B cell (primary cell): ENCODE data around the gene IMPDH2. TPM values are rescaled to one million over a fixed set of nuclear protein-coding genes. Genes with fewer than 3 reads are reported as not detected.

Experiments used
- ATAC-seq: fragments of 200-7000 bp; cut with Tn5 transposase; one replicate; pipeline ENCODE4 v1.10.0; 2021; ENCODE audit warnings: low read depth, mild to moderate bottlenecking, moderate number of reproducible peaks, moderate library complexity
- CTCF ChIA-PET: fragments of 350-600 bp; sonication (Branson Sonifier 250); formaldehyde crosslinking; loops from one replicate; lab custom pipeline; 2021; ENCODE audit warnings: antibody characterized with exemption, inconsistent platforms; lab: Charles Lee
- POLR2A ChIA-PET: fragments of 350-600 bp; sonication (Branson Sonifier 250); formaldehyde crosslinking; loops from one replicate; lab custom pipeline; 2021; ENCODE audit warnings: antibody characterized with exemption; lab: Charles Lee
- DNase-seq: peaks from one replicate; pipeline ENCODE4 v3.0.0; 2013
- H2AFZ ChIP-seq: 2 replicates; pipeline ENCODE4 v1.6.1; 2012; ENCODE audit warnings: mild to moderate bottlenecking, low read depth, low read length; ENCODE audit not compliant: insufficient read depth, poor library complexity, severe bottlenecking
- H3K27ac ChIP-seq, 2 donors: 1 replicate in 1 of 2; 2 replicates in 1 of 2; pipeline ENCODE4 v1.5.1; 2012 to 2013; ENCODE audit warnings: low read length in 2 of 2, mild to moderate bottlenecking in 2 of 2, moderate library complexity in 1 of 2
- H3K27me3 ChIP-seq, 4 experiments: fragments of 200-600 bp in 1 of 4; sonication (generic) in 1 of 4; replicated peaks in 1 of 4; 1 replicate in 2 of 4; 2 replicates in 2 of 4; pipeline versions ENCODE4 v1.6.1 to v1.7.0; 2013 to 2016; ENCODE audit warnings: low read length in 3 of 4, mild to moderate bottlenecking in 2 of 4, mixed read lengths in 1 of 4, moderate library complexity in 1 of 4; ENCODE audit not compliant: insufficient read depth in 4 of 4, control insufficient read depth in 3 of 4; ENCODE audit errors: control extremely low read depth in 1 of 4
- H3K36me3 ChIP-seq, 2 experiments: replicated peaks in 1 of 2; 1 replicate in 1 of 2; 2 replicates in 1 of 2; pipeline versions ENCODE4 v1.6.1 to v1.7.1; 2013; ENCODE audit warnings: low read length in 1 of 2; ENCODE audit not compliant: insufficient read depth in 2 of 2, control insufficient read depth in 1 of 2; ENCODE audit errors: control extremely low read depth in 1 of 2, extremely low read depth in 1 of 2
- H3K4me1 ChIP-seq, 2 donors: fragments of 200-600 bp in 1 of 2; sonication (generic) in 1 of 2; 1 replicate in 1 of 2; 2 replicates in 1 of 2; pipeline versions ENCODE4 v1.5.1 to v1.6.1; 2013 to 2017; ENCODE audit warnings: low read length in 2 of 2; ENCODE audit not compliant: control insufficient read depth in 2 of 2, insufficient read depth in 2 of 2
- H3K4me2 ChIP-seq: replicated peaks from 2 replicates; pipeline ENCODE3; 2012; ENCODE audit warnings: mild to moderate bottlenecking, low read depth, low read length; ENCODE audit not compliant: poor library complexity, severe bottlenecking
- H3K4me3 ChIP-seq, 5 experiments: fragments of 200-600 bp in 1 of 5; sonication (generic) in 1 of 5; 1 replicate in 3 of 5; 2 replicates in 2 of 5; pipeline versions ENCODE4 v1.5.1 to v1.7.0; 2011 to 2016; ENCODE audit warnings: low read length in 4 of 5, mild to moderate bottlenecking in 4 of 5, low read depth in 2 of 5, control low read depth in 1 of 5, moderate library complexity in 1 of 5; ENCODE audit not compliant: insufficient read depth in 1 of 5; ENCODE audit errors: control extremely low read depth in 1 of 5, extremely low read depth in 1 of 5
- H3K79me2 ChIP-seq: fragments of 200-600 bp; sonication (generic); one replicate; pipeline ENCODE4 v1.6.0; 2016; ENCODE audit warnings: low read length; ENCODE audit not compliant: control insufficient read depth, insufficient read depth
- H3K9ac ChIP-seq: fragments of 200-600 bp; sonication (generic); 2 replicates; pipeline ENCODE4 v1.6.1; 2017; ENCODE audit warnings: mild to moderate bottlenecking, low read length, moderate library complexity
- H3K9me3 ChIP-seq, 3 donors: one replicate each; pipeline versions ENCODE4 v1.6.1 to v1.7.1; 2013; ENCODE audit warnings: low read length in 2 of 3; ENCODE audit not compliant: control insufficient read depth in 2 of 3, insufficient read depth in 1 of 3; ENCODE audit errors: control extremely low read depth in 1 of 3
- H4K20me1 ChIP-seq: 2 replicates; pipeline ENCODE4 v1.6.0; 2012; ENCODE audit warnings: mild to moderate bottlenecking, low read length; ENCODE audit not compliant: insufficient read depth, control insufficient read depth, poor library complexity, severe bottlenecking
- H3K27ac Mint-ChIP-seq: one replicate; pipeline ENCODE4 v1.8.0; 2021; ENCODE audit warnings: mixed read lengths
- H3K27me3 Mint-ChIP-seq: one replicate; pipeline ENCODE4 v1.8.0; 2021; ENCODE audit warnings: mixed read lengths
- H3K4me1 Mint-ChIP-seq: one replicate; pipeline ENCODE4 v1.8.0; 2021; ENCODE audit warnings: mixed read lengths
- H3K4me3 Mint-ChIP-seq: one replicate; pipeline ENCODE4 v1.8.0; 2021; ENCODE audit warnings: mixed read lengths
- H3K9me3 Mint-ChIP-seq: one replicate; pipeline ENCODE4 v1.8.0; 2022; ENCODE audit warnings: mixed read lengths; ENCODE audit not compliant: insufficient read depth
- EZH2 ChIP-seq: IDR thresholded peaks from 2 replicates; pipeline ENCODE4 v1.6.1; 2012; ENCODE audit warnings: borderline replicate concordance, low read depth, mild to moderate bottlenecking, moderate library complexity, low read length; ENCODE audit not compliant: insufficient read depth, poor library complexity, severe bottlenecking
- WGBS: methylation state at CpG from one replicate; pipeline ENCODE4 v1.1.5; 2013; ENCODE audit warnings: missing lambda C conversion rate; ENCODE audit not compliant: insufficient coverage; 5-methylcytosine and 5-hydroxymethylcytosine counted together
- intact Hi-C: fragments of 100-400 bp; cut with micrococcal nuclease; formaldehyde crosslinking; loops from one replicate; pipeline ENCODE4 v1.10.0; 2022
- polyA plus RNA-seq: library from polyadenylated mRNA; depleted of rRNA; stranded (reverse); fragments of >200 nt; gene quantifications from 2 replicates; pipeline ENCODE4 v1.2.3, GENCODE V29; 2012
- total RNA-seq, 2 donors: library from RNA; stranded (reverse); fragments of 120-200 nt in 1 of 2; gene quantifications; 1 replicate in 1 of 2; 2 replicates in 1 of 2; pipeline versions ENCODE4 v1.2.3 to v1.2.4, GENCODE V29; 2013 to 2022
- TF ChIP-seq, protein P1 (sequence below): fragments of 200-600 bp; IDR thresholded peaks from one replicate; pipeline ENCODE4 v1.8.0; 2022; ENCODE audit warnings: antibody characterized with exemption, mild to moderate bottlenecking

Gene IMPDH2
- total and polyA plus RNA-seq, 2 donors (not counting 1 experiment from before 2014, with no cell fraction given), result 171 to 193 TPM

- H3K27me3 ChIP-seq, result no peaks in the 10 kb centered on the region
- 95% methylated on average over 16 of the region's 20 CpGs for WGBS
- H3K4me3 Mint-ChIP-seq, result no peak overlapping the region
- peaks cover 0 to 8% of the 10 kb centered on the region in 2 experiments for H3K36me3 ChIP-seq
- no peak overlapping the region for H3K27ac Mint-ChIP-seq
- H3K4me1 ChIP-seq, result no peaks in the 10 kb centered on the region
- intact Hi-C loops, result no loop called here
- H3K27me3 Mint-ChIP-seq, result no peaks in the 10 kb centered on the region
- ChIA-PET POLR2A (interaction anchor here (0.6 kb wide), 1 partner anchor 92 kb away, joined by 5 read pairs; no protein-coding TSS in a partner anchor), CTCF (interaction anchor here (1.1 kb wide), 1 partner anchor 24 kb away, joined by 3 read pairs; the partner anchor contains the start of gene NDUFAF3)
- H4K20me1 ChIP-seq, result no peaks in the 10 kb centered on the region
- no peaks in the 10 kb centered on the region for H3K9me3 ChIP-seq
- no peak for DNase-seq
- H3K9me3 Mint-ChIP-seq, result no peaks in the 10 kb centered on the region
- H3K4me1 Mint-ChIP-seq, result peaks cover 2% of the 10 kb centered on the region
- no peak overlapping the region for H2AFZ ChIP-seq
- ATAC-seq, result no peak
- no peak overlapping the region for H3K4me3 ChIP-seq
- H3K27ac ChIP-seq, result no peak overlapping the region
- TF ChIP-seq, protein P1, sequence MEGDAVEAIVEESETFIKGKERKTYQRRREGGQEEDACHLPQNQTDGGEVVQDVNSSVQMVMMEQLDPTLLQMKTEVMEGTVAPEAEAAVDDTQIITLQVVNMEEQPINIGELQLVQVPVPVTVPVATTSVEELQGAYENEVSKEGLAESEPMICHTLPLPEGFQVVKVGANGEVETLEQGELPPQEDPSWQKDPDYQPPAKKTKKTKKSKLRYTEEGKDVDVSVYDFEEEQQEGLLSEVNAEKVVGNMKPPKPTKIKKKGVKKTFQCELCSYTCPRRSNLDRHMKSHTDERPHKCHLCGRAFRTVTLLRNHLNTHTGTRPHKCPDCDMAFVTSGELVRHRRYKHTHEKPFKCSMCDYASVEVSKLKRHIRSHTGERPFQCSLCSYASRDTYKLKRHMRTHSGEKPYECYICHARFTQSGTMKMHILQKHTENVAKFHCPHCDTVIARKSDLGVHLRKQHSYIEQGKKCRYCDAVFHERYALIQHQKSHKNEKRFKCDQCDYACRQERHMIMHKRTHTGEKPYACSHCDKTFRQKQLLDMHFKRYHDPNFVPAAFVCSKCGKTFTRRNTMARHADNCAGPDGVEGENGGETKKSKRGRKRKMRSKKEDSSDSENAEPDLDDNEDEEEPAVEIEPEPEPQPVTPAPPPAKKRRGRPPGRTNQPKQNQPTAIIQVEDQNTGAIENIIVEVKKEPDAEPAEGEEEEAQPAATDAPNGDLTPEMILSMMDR, result no peak
- no peak for TF ChIP-seq EZH2
- no peak overlapping the region for H3K9ac ChIP-seq
- no peaks in the 10 kb centered on the region for H3K79me2 ChIP-seq
- no peak overlapping the region for H3K4me2 ChIP-seq
Observed at GRCh38 chr3:48997714-48998637, 31.2 kb downstream of the IMPDH2 start.

GRCh38 chr3:48997102-48997635, 32.0 kb downstream of the IMPDH2 start:
- ATAC-seq (no peak), DNase-seq (no peak)
- Histone ChIP-seq H3K36me3 (peaks cover 0 to 8% of the 10 kb centered on the region in 2 experiments), H3K4me3 (no peak overlapping the region), H3K4me1 (no peaks in the 10 kb centered on the region), H2AFZ (no peak overlapping the region), H3K4me2 (no peak overlapping the region), H3K9ac (no peak overlapping the region), H4K20me1 (no peaks in the 10 kb centered on the region), H3K27me3 (no peaks in the 10 kb centered on the region), H3K79me2 (no peaks in the 10 kb centered on the region), H3K27ac (no peak overlapping the region), H3K9me3 (no peaks in the 10 kb centered on the region)
- no peak overlapping the region for H3K4me3 Mint-ChIP-seq
- POLR2A ChIA-PET, result interaction anchor here (0.5 to 0.6 kb wide), 2 partner anchors 10 to 93 kb away, joined by 5 read pairs; no protein-coding TSS in a partner anchor
- no peaks in the 10 kb centered on the region for H3K9me3 Mint-ChIP-seq
- no peak overlapping the region for H3K27ac Mint-ChIP-seq
- TF ChIP-seq, protein P1, result no peak
- no peak for TF ChIP-seq EZH2
- 95% methylated on average over 7 of the region's 8 CpGs for WGBS
- CTCF ChIA-PET, result no interaction called here
- peaks cover 2% of the 10 kb centered on the region for H3K4me1 Mint-ChIP-seq
- intact Hi-C loops, result no loop called here
- H3K27me3 Mint-ChIP-seq, result no peaks in the 10 kb centered on the region
